NK-92 (cell line): Measurements from ENCODE around the gene TRAF5.
"Not testable (repeated sequence)": the region's sequence is repeated elsewhere in the genome, so short reads cannot be mapped to it uniquely, and the experiment has no call there.

Experiments used
- DNase-seq: peaks from one replicate; lab custom pipeline; 2025; ENCODE audit not compliant: unreplicated experiment; lab: John Stamatoyannopoulos, UW

Gene TRAF5

DNA sequence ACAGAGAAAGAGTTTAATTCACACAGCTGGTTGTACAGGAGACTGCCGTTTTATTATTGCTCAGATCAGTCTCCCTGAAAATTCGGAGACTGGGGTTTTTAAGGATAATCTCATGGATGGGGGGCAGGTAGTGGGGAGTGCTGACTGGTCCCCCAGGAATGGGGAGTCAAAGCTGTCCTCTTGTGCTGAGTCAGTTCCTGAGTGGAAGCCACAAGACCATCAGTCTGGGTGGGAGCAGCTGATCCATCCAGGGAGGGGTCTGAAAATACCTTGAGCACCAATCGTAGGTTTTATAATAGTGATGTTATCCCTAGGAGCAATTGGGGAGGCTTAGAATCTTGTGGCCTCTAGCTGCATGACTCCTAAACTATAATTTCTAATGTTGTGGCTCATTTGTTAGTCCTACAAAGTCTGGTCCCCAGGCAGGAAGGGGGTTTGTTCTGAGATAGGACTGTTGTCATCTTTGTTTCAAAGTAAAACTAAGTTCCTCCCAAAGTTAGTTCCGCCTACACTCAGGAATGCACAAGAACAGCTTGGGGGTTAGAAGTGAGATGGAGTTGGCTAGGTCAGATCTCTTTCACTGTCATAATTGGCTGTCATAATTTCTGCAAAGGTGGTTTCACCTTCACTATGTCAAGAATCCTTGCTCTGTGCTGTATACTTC, 50.3 kb downstream of the TRAF5 start:
- DNase-seq = no peak

DNA sequence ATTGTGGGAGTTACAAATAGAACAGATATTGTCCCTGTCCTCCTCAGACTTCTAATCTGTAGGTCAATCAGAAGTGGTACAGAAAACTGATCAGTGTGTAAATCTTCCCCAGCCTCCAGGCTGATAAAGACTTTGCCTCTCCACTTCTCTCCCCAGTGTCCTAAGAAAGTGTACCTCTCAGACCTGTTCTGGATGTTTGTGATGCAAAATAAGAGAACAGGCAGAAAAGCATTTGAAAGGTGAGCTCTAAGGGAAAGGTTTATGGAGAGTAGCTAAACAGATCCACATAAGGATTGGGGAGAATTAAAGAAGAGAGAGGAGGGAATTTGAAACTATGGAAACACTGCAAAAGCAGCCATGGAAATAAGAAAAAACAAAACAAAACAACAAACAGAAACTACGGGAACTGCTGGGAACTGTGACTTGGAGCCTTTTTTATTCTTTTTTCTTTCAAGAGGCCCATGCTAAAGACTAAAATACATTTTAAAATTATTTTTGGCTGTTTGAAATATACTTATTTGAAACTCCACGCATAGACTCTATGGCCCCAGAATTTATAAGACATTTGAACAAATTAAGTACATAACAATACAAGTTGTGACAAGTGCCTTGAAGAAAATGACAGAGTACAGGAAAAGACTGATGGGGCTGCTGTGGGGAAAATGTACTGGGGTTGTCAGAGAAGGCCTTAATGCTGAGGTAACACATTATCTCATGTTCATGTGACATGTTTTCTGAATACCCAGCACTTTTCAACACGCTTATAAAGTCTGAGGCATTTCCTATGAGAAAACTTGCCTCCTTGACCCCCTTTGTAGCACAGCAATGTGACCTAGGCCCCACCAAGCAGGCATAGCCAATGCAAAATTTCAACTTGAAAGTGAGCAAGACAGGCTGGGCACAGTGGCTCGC, 51.2 kb downstream of the TRAF5 start:
- no peak for DNase-seq

GRCh38 chr1:211378844-211379243, 52.2 kb downstream of the TRAF5 start:
- no peak for DNase-seq

DNA sequence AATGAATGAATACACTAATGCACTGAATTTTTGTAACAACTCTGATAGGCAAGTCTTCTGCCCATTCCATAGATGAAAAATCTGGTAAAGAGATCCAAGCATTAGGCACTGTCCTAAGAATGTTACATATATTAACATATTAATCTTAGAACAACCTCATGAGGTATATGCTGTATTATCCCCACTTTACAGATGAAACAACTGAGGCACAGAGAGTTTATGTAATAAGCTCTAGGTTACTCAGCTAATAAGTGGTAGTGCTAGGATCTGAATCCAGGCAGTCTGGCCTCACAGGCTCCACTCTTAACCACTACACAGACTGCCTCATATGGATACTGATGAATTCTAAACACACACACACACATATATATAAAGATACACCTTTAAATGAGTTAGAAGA, 52.8 kb downstream of the TRAF5 start:
- no peak for DNase-seq

DNA sequence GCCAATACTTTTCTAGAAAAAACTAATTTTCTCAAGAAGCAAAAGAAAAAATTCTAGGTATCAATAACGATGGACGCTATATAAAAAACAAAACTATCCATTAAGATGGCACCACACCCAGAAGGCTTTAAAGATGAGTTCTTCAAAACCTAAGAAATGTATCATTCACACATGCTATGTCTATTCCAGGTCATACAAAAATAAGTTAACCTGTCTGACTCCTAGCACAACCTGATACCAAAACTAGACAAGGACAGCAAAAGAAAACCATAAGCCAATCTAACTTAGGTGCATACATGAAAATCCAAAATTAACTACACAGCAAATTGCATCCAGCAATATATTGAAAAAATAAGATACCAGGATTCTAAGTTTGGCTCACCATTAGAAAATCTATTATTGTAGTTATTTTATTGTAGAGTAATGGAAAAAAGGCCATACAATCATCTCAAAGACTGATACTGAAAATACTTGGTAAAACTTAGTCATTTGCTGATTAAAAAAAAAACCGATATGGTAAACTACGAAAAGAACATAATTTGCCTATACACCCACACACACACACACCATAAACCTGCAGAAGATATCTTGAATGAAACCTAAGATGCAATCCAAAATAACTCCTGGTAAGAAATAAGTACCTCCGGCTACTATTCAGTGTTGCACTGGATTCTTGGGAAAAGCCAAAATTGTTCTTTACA, 55.0 kb downstream of the TRAF5 start:
- DNase-seq = no peak

DNA sequence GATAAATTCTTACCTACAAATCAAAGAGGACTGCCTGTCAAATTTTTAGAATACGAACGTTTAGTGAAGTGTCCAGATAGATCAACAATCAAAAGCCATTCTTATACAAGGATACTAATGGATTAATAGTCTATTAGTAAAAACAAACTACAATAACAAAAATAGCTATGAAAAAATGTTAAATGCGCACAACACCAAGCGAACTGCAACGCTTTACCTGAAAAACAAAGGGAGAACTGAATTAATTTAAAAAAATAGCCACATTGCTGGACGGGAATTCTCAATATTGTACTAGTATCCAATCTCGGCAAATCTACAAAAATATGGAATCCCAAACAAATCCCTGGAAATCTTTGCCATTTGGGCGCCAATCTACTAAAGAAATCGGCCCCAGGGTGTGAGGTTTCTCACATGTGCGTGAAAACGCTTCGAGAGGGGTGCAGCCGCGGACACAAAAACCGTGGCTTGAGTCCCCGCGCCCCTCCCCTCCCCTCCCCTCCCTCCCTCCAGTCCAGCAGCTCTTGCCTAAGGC, 55.6 kb downstream of the TRAF5 start:
- no peak for DNase-seq

- peak; percentile 2 for DNase-seq
These were observed 56.3 kb downstream of the TRAF5 start for GRCh38 chr1:211382714-211383480.

DNA sequence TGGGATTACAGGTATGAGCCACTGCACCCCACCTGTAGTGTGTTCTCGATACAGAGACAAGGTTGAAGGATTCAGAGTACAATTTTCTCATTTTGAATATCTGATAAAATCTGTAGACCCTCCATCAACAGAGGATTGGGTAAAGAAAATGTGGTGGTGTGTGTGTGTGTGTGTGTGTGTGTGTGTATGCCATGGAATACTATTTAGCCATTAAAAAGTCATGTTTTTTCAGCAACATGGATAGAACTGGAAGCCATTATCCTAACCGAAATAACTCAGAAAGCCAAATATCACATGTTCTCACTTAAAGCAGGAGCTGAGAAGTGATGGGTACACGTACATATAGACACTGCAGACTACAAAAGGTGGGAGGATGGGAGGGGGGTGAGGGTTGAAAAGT, 57.9 kb downstream of the TRAF5 start:
- no peak for DNase-seq

- DNase-seq = no peak
These were observed 60.3 kb downstream of the TRAF5 start for GRCh38 chr1:211386921-211387320.

DNA sequence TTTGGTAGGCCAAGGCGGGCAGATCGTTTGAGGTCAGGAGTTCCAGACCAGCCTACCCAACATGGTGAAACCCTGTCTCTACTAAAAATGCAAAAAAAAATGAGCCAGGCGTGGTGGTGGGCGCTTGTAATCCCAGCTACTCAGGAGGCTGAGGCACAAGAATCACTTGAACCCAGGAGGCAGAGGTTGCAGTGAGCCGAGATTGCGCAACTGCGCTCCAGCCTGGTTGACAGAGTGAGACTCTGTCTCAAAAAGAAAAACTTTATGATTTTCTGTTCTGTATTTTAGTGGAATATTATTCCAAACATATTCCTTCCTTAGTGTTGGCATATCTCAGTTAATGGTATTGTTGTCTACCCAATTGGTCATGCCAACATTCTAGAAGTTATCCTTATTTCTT, 64.2 kb downstream of the TRAF5 start:
- DNase-seq = not testable (repeated sequence)

- DNase-seq = no peak
These were observed 66.6 kb downstream of the TRAF5 start for GRCh38 chr1:211393203-211393602.

DNA sequence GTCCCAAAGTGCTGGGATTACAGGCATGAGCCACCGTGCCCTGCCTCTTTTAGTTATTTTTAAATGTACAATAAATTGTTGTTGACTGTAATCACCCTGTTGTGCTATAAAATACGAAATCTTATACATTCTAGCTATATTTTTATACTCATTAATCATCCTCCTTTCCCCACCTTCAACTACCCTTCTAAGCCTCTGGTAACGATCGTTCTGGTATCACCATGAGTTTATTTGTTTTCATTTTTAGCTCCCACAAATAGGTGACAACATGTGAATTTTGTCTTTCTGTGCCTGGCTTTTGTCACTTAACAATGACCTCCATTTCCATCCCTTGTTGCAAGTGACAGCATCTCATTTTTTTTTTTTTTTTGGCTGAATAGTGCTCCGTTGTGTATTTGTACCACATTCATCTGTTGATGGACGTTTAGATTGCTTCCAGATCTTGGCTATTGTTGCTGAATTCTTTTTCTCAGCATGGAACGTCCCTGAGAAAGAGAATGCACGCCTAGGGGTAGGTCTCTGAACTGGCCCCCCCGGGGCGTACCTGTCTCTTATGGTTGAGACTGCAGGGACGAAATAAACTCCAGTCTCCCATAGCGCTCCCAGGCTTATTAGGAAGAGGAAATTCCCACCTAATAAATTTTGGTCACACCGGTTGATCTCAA, 71.8 kb downstream of the TRAF5 start:
- not testable (repeated sequence) for DNase-seq

- not testable (repeated sequence) for DNase-seq
These were observed 73.3 kb downstream of the TRAF5 start for GRCh38 chr1:211399851-211400393.

DNA sequence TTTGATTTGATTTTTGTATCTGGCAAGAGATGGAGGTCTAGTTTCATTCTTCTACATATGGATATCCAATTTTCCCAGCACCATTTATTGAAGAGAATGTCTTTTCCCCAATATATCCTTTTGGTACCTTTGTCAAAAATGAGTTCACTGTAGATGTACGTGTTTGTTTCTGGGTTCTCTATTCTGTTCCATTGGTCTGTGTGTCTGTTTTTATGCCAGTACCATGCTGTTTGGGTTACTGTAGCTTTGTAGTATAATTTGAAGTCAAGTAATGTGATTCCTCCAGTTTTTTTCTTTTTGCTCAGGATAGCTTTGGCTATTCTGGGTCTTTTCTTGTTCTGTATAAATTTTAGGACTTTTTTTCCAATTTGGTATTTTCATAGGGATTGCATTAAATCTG, 75.1 kb downstream of the TRAF5 start:
- DNase-seq = not testable (repeated sequence)

DNA sequence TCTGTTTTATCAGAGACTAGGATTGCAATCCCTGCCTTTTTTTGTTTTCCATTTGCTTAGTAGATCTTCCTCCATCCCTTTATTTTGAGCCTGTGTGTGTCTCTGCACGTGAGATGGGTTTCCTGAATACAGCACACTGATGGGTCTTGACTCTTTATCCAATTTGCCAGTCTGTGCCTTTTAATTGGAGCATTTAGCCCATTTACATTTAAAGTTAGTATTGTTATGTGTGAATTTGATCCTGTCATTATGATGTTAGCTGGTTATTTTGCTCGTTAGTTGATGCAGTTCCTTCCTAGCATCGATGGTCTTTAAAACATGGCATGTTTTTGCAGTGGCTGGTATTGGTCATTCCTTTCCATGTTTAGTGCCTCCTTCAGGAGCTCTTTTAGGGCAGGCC, 79.5 kb downstream of the TRAF5 start:
- DNase-seq = not testable (repeated sequence)

- not testable (repeated sequence) for DNase-seq
These were observed 81.1 kb downstream of the TRAF5 start for GRCh38 chr1:211407749-211408148.

DNA sequence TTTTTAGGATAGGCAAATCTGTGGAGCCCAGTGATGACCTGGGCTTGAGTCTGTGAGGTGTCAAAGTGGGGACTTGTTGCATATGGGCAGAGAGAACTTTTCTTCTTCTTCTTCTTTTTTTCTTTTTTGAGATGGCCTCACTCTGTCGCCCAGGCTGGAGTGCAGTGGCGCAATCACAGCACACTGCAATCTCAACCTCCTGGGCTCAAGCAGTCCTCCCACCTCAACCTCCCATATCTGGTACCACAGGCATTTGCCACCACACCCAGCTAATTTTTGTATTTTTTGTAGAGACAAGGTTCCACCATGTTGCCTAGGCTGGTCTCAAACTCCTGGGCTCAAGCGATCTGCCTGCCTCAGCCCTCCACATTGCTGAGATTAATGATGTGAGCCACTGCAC, 85.0 kb downstream of the TRAF5 start:
- no peak for DNase-seq

- no peak for DNase-seq
These were observed 89.1 kb downstream of the TRAF5 start for GRCh38 chr1:211415700-211416099.

DNA sequence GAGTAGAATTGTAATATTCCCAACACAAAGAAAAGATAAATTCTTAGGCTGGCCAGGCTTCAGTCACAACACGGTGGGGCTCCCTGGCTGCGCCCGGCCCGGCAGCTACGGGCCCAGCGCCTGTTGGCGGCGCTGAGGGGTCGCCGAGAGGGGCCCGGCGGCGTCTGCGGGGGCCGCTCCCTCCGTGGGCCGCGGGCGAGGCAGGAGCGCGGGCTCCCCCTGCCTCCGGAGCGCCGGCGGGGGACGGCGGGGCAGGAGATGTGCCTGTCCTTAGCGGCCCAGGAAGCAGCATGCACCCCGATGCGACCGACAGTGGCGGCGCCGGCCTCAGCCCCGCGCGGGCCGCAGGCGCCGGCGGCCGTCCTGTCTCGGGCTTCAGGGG, 89.6 kb downstream of the TRAF5 start:
- not testable (repeated sequence) for DNase-seq
